GM10248 (cell line): Measurements from ENCODE around the gene LCN15.
"Not testable (repeated sequence)": the region's sequence is repeated elsewhere in the genome, so short reads cannot be mapped to it uniquely, and the experiment has no call there.

Experiments used
- CTCF ChIA-PET: fragments of 300-600 bp; sonication (Branson Sonifier 250); formaldehyde crosslinking; extraction: SDS; loops from one replicate; lab custom pipeline; 2021; ENCODE audit warnings: antibody characterized with exemption; lab: Yijun Ruan, JAX
- POLR2A ChIA-PET: fragments of 350-650 bp; sonication (Branson Sonifier 250); formaldehyde crosslinking; extraction: SDS; loops from one replicate; lab custom pipeline; 2020; ENCODE audit warnings: antibody characterized with exemption; lab: Yijun Ruan, JAX
- DNase-seq: peaks from one replicate; pipeline ENCODE4 v3.0.0; 2012; ENCODE audit errors: extremely low spot score
- TF ChIP-seq, protein P1 (sequence below): IDR thresholded peaks from 2 replicates; pipeline ENCODE4 v1.5.1; 2012; ENCODE audit warnings: mild to moderate bottlenecking, low read depth; ENCODE audit errors: extremely low read depth, missing control alignments, control extremely low read depth

LCN15 gene

GRCh38 chr9:136756134-136756438, 8.2 kb downstream of the LCN15 start:
- POLR2A ChIA-PET: no interaction called here
- TF ChIP-seq, protein P1, sequence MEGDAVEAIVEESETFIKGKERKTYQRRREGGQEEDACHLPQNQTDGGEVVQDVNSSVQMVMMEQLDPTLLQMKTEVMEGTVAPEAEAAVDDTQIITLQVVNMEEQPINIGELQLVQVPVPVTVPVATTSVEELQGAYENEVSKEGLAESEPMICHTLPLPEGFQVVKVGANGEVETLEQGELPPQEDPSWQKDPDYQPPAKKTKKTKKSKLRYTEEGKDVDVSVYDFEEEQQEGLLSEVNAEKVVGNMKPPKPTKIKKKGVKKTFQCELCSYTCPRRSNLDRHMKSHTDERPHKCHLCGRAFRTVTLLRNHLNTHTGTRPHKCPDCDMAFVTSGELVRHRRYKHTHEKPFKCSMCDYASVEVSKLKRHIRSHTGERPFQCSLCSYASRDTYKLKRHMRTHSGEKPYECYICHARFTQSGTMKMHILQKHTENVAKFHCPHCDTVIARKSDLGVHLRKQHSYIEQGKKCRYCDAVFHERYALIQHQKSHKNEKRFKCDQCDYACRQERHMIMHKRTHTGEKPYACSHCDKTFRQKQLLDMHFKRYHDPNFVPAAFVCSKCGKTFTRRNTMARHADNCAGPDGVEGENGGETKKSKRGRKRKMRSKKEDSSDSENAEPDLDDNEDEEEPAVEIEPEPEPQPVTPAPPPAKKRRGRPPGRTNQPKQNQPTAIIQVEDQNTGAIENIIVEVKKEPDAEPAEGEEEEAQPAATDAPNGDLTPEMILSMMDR: no peak
- no peak for DNase-seq
- CTCF ChIA-PET: interaction anchor here (1.0 kb wide), 1 partner anchor 10 kb away, joined by 3 read pairs; no protein-coding TSS in a partner anchor

DNA sequence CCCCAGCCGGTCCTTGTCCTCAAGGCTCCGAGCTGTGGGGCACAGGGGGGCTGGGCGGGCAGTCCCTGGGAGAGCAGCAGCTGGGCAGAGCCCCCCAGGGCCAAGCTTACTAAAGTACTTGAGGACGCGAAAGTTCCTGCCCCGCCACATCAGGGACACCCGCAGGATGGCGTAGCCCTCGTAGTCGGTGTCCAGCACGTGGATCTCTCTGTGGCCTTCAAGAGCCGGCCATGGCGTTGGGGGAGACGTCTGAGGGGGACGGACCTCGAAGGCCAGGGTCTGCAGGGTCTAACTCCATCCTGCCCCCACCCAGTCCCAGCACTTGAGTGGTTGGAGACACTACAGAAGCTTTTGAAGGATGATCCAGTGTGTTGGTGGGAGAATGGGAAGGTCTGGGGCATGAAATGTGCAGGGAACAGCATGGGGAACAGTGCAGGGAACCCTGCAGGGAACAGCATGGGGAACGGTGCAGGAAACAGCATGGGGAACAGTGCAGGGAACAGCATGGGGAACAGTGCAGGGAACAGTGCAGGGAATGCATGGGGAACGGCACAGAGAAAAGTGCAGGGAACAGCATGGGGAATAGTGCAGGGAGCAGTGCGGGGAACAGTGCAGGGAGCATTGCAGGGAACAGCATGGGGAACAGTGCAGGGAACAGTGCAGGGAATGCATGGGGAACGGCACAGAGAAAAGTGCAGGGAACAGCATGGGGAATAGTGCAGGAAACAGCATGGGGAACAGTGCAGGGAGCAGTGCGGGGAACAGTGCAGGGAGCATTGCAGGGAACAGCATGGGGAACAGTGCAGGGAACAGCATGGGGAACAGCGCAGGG, 8.8 kb downstream of the LCN15 start:
- ChIA-PET POLR2A (interaction anchor here (1.2 kb wide), 1 partner anchor 27 kb away, joined by 3 read pairs; no protein-coding TSS in a partner anchor), CTCF (interaction anchor here (1.0 to 1.6 kb wide), 3 partner anchors 11 to 274 kb away, joined by 3 to 6 read pairs (median 5); no protein-coding TSS in a partner anchor)
- not testable (repeated sequence) for DNase-seq

GRCh38 chr9:136754626-136755301, 9.6 kb downstream of the LCN15 start:
- ChIA-PET POLR2A (interaction anchor here (1.2 kb wide), 1 partner anchor 27 kb away, joined by 3 read pairs; no protein-coding TSS in a partner anchor), CTCF (interaction anchor here (0.8 to 1.6 kb wide), 3 partner anchors 11 to 274 kb away, joined by 3 to 6 read pairs (median 5); no protein-coding TSS in a partner anchor)
- TF ChIP-seq, protein P1: no peak
- no peak for DNase-seq

DNA sequence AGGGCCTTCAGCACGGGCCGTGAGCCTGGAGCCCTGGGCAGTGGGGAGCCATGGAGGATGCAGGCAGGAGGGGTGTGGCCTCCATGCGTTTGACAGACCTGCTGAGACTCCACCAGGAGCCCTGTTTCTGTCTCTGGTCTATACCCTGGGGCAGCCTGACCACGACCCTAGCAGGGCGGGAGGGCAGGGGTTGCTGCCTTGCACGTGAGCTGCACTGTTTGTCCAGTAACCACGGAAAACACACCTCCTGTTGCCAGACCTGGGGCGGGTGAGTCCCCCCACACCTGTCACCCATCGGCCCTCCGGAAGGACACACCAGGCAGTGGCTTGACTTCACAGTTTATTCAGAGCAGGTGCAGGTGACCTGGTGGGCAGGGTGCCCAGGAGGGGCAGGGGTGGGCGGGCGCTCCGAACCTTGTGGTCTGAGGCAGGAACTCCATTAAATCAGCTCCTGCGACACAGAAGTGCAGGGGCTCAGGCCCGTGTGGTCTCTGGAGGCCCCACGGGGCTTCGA, 10.2 kb downstream of the LCN15 start:
- ChIA-PET POLR2A (interaction anchor here (1.2 kb wide), 1 partner anchor 26 kb away, joined by 3 read pairs; no protein-coding TSS in a partner anchor), CTCF (interaction anchor here (0.8 to 1.6 kb wide), 3 partner anchors 11 to 275 kb away, joined by 3 to 6 read pairs (median 5); no protein-coding TSS in a partner anchor)
- TF ChIP-seq, protein P1: no peak
- DNase-seq: no peak

DNA sequence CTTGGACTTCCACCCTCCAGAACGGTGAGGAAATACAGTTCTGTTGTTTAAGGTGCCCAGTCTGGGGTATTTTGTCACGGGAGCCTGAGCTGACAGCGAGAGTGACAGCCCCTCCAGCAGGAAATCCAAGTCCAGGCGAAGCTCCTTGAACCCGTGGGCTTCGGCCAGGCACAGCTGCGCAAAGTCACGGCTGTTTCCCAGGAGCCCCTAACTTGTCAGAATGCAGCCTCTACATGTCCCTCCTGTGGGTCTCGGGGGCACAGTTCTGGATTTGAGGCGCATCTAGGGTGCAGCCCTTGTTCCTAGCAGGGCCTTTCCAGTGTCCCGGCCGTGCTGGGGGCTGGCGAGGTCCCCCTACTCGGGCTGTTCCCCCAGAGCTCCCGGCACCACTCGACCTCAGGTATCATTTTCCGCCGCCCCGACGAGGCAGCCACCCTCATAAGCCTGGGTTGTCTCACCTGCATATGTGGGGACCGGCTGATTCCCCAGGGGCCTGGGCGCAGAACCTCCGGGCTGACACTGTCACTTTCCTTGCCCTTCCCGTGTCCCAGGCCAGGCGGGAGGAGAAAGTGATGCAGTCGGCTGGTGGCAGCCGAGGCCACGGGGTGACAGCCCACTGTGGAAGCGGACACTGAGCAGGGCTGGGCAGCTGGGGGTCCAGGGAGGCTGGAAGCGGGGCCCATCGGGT, 10.8 kb downstream of the LCN15 start:
- ChIA-PET CTCF (interaction anchor here (0.8 kb wide), 1 partner anchor 10 kb away, joined by 3 read pairs; no protein-coding TSS in a partner anchor), POLR2A (no interaction called here)
- no peak for DNase-seq
- TF ChIP-seq, protein P1: no peak

DNA sequence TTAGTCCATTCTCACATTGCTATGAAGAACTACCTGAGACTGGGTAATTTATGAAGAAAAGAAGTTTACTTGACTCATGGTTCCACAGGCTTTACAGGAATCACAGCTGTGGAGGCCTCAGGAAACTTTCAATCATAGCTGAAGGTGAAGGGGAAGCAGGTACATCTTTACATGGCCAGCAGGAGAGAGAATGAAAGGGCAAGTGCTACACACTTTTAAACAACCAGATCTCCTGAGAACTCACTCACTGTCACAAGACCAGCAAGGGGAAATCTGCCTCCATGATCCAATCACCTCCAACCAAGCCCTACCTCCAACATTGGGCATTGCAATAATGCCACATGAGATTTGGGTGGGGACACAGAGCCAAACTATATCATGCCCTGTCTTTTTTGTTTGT, 12.5 kb downstream of the LCN15 start:
- TF ChIP-seq, protein P1: no peak
- POLR2A ChIA-PET: no interaction called here
- CTCF ChIA-PET: interaction anchor here (1.8 kb wide), 1 partner anchor 25 kb away, joined by 4 read pairs; no protein-coding TSS in a partner anchor
- no peak for DNase-seq
